COLO668 (cell line): ENCODE measurements around the gene RASL12.
"Not testable (repeated sequence)": the region's sequence is repeated elsewhere in the genome, so short reads cannot be mapped to it uniquely, and the experiment has no call there.

Experiments used
- DNase-seq: peaks from one replicate; lab custom pipeline; 2025; ENCODE audit not compliant: unreplicated experiment; lab: John Stamatoyannopoulos, UW

RASL12 gene

GRCh38 chr15:65056868-65057548 is 10.8 kb downstream of the RASL12 start:
- DNase-seq = no peak

- DNase-seq = no peak
These were observed 11.7 kb downstream of the RASL12 start for GRCh38 chr15:65056106-65056505.

GRCh38 chr15:65055201-65055870 is 12.5 kb downstream of the RASL12 start:
- DNase-seq = no peak

- peak; percentile 56 for DNase-seq
These were observed 13.2 kb downstream of the RASL12 start for GRCh38 chr15:65054333-65055200.

- DNase-seq = no peak
These were observed 14.8 kb downstream of the RASL12 start for GRCh38 chr15:65052956-65053355.

- DNase-seq = no peak
These were observed 16.5 kb downstream of the RASL12 start for GRCh38 chr15:65051266-65051665.

- DNase-seq = no peak
These were observed 17.5 kb downstream of the RASL12 start for GRCh38 chr15:65050270-65050669.

GRCh38 chr15:65049418-65049840 is 18.4 kb downstream of the RASL12 start:
- peak; percentile 94 for DNase-seq

GRCh38 chr15:65048241-65048640 is 19.6 kb downstream of the RASL12 start:
- DNase-seq = no peak

- peak; percentile 73 for DNase-seq
These were observed 22.9 kb downstream of the RASL12 start, which contains the start of gene SLC51B for GRCh38 chr15:65044724-65045481. TSS of gene SLC51B (plus strand) at chr15:65045387. CDS start at chr15:65050005, 4,618 bp downstream.

- DNase-seq = not testable (repeated sequence)
These were observed 23.6 kb downstream of the RASL12 start for GRCh38 chr15:65044218-65044617.

GRCh38 chr15:65042776-65043327 is 24.9 kb downstream of the RASL12 start:
- DNase-seq = no peak

GRCh38 chr15:65041787-65042186 is 26.0 kb downstream of the RASL12 start:
- no peak for DNase-seq

GRCh38 chr15:65040461-65040860 is 27.3 kb downstream of the RASL12 start:
- no peak for DNase-seq

GRCh38 chr15:65038836-65039235 is 29.0 kb downstream of the RASL12 start:
- no peak for DNase-seq

GRCh38 chr15:65038428-65038827 is 29.4 kb downstream of the RASL12 start:
- DNase-seq = no peak

- no peak for DNase-seq
These were observed 30.5 kb downstream of the RASL12 start for GRCh38 chr15:65037309-65037708.

- DNase-seq = no peak
These were observed 33.1 kb downstream of the RASL12 start for GRCh38 chr15:65034719-65035118.

GRCh38 chr15:65033659-65034269 is 34.0 kb downstream of the RASL12 start:
- no peak for DNase-seq
